Psoas muscle (tissue), 8 donors: ENCODE measurements around the gene NPY4R. TPM values are rescaled to one million over a fixed set of nuclear protein-coding genes. Genes with fewer than 3 reads are reported as not detected.
A peak's percentile ranks its signal among the peaks of the same experiment; 100 is the strongest.
"Not testable (repeated sequence)": the region's sequence is repeated elsewhere in the genome, so short reads cannot be mapped to it uniquely, and the experiment has no call there.

Source experiments
- ATAC-seq, 4 donors: fragments of 200-7000 bp; cut with Tn5 transposase; one replicate each; pipeline ENCODE4 v1.9.1; 2020; ENCODE audit warnings: moderate library complexity in 3 of 4, mild to moderate bottlenecking in 2 of 4
- DNase-seq, 2 donors: peaks; one replicate each; pipeline ENCODE4 v3.0.0-alpha.2; 2020
- H3K27ac ChIP-seq: fragments of 200-600 bp; one replicate; pipeline ENCODE4 v1.8.0; 2022
- H3K27me3 ChIP-seq, 3 donors: fragments of 200-600 bp in 1 of 3; one replicate each; pipeline versions ENCODE4 v1.6.1 to v1.8.0; 2013 to 2022; ENCODE audit warnings: low read length in 2 of 3, mild to moderate bottlenecking in 2 of 3, moderate library complexity in 1 of 3; ENCODE audit not compliant: insufficient read depth in 3 of 3
- H3K36me3 ChIP-seq, 2 donors: fragments of 200-600 bp in 1 of 2; one replicate each; pipeline versions ENCODE4 v1.6.1 to v1.8.0; 2013 to 2022; ENCODE audit warnings: low read depth in 1 of 2, mild to moderate bottlenecking in 1 of 2, moderate library complexity in 1 of 2; ENCODE audit not compliant: insufficient read depth in 1 of 2
- H3K4me1 ChIP-seq: fragments of 200-600 bp; one replicate; pipeline ENCODE4 v1.8.0; 2022
- H3K4me3 ChIP-seq: fragments of 200-600 bp; one replicate; pipeline ENCODE4 v1.8.0; 2022; ENCODE audit warnings: mild to moderate bottlenecking
- H3K9me3 ChIP-seq: fragments of 200-600 bp; one replicate; pipeline ENCODE4 v1.8.0; 2022
- WGBS, 3 donors: extraction: QIAGEN DNeasy Blood & Tissue Kit; methylation state at CpG; one replicate each; pipeline versions ENCODE4 v1.1.6 to v1.1.7; 2013; 5-methylcytosine and 5-hydroxymethylcytosine counted together
- intact Hi-C, 2 donors: fragments of 100-400 bp; cut with DNase I; formaldehyde crosslinking; loops; one replicate each; pipeline versions ENCODE4 v1.11.0 to v1.14.2; 2022
- polyA plus RNA-seq, 3 donors: library from polyadenylated mRNA; stranded (reverse); fragments of 200-250 nt; gene quantifications; one replicate each; pipeline ENCODE4 v1.2.3, GENCODE V29; 2013
- total RNA-seq, 4 donors: library from RNA; stranded (reverse); fragmentation: NEBNext Ultra II Directional in 2 of 4; extraction: Animal tissue kit (Norgen Biotek cat#: 25700) in 2 of 4; gene quantifications; one replicate each; pipeline versions ENCODE4 v1.2.1 to v1.2.4, GENCODE V29; 2021 to 2023
- donor health status: healthy with polysubstance abuse.
- donor health status: DM: no; HTN: no; CAD: no; lungs with moderate emphysema.
- donor health status: Bipolar disorder and iron deficiency.
- donor health status: healthy.
- donor health status: DM: yes; HTN: yes; CAD: no.
- donor health status: DM: no; HTN: no; CAD: no.
- donor health status: DM: no; HTN: no; CAD: no.
- donor health status: DM: yes; HTN: yes; CAD: no.

Gene NPY4R
- total and polyA plus RNA-seq, 7 donors = 0.04 TPM; not detected in 6

DNA sequence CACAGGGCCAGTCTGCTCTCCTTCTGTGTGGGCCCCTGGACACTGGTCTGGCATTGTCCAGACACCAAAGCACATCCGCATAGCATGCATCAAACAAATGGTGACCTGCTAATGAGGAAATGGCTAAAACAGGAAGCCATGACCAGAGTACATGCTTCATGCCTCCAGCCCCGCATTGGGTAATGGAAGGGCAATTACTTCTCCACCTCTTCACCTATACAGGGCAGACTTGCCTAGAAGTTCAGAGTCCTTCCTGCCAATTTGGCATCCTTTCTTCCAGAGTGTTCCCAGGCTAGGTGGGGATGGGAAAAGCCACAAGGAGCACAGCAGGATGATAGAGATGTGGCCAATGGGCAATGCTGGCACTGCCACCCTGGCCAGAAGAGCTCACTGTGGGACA is 32.1 kb upstream of the NPY4R start:
- H3K4me1 ChIP-seq, H3K9me3 ChIP-seq, H3K27ac ChIP-seq, H3K36me3 ChIP-seq, DNase-seq, H3K27me3 ChIP-seq, H3K4me3 ChIP-seq, ATAC-seq, intact Hi-C loops: not testable (repeated sequence)
- no CpG with 5 or more reads among the region's 2 CpGs for WGBS, 3 donors

DNA sequence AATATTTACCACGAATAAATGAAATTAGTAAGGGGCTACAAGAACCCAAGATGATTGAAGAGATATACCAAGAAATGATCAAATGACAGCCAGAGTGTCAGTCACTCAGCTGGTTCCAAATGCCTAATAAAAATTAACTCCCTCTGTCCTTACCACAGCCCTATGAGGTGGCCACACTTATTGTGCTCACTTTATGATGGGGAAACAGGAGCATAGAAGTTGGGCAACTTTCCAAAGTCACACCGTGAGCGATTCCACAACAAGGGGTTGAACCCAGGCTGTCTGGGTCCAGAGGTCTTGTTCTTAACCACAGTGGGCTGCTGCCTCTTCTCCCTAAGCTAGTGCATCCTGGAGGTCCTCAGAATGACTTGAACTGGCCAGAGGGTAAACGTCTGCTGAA is 31.6 kb upstream of the NPY4R start:
- ATAC-seq, H3K27ac ChIP-seq, intact Hi-C loops, DNase-seq, H3K27me3 ChIP-seq, H3K4me1 ChIP-seq, H3K4me3 ChIP-seq, H3K9me3 ChIP-seq, H3K36me3 ChIP-seq: not testable (repeated sequence)
- WGBS, 3 donors = no CpG with 5 or more reads among the region's 4 CpGs

DNA sequence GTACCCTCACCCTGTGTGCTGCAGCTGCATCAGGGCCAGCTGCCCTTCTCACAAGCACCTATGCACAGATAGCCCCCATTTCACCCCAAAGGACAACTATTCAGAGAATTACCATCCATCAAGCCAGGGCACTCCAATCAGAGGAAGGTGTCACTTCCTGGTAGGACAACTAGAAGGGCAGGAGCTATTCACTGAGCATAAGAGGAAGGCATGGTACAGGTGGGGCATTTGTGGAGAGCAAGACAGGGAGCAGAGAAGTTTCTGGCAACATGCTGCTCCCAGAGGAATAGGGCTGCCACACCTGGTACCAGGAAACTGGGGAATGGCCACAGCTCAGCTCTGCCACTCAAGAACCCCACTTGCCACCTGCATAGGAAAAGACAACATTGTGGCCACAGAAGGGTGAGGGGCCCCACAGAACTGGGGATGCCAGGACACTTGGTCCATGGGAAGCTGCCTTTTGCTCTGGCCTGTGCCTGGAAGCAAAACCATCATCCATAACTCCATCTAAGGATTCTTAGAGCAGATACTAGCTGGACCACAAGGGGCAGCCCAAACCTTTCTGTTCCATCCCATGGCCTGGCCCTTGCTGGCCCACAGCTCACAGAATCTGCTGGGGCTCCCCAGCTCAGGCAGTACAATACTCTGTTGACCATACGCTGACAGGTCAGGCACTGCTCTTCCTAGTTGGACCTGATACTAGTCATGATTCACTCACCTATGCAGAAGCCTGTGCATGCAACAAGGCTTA is 25.8 kb upstream of the NPY4R start:
- H3K4me3 ChIP-seq, H3K36me3 ChIP-seq, DNase-seq, H3K27me3 ChIP-seq, H3K27ac ChIP-seq, ATAC-seq, H3K4me1 ChIP-seq, H3K9me3 ChIP-seq, intact Hi-C loops: not testable (repeated sequence)
- 90% methylated on average over 1 of the region's 1 CpG; no CpG with 5 or more reads in 2 of the 3 donors for WGBS, 3 donors

DNA sequence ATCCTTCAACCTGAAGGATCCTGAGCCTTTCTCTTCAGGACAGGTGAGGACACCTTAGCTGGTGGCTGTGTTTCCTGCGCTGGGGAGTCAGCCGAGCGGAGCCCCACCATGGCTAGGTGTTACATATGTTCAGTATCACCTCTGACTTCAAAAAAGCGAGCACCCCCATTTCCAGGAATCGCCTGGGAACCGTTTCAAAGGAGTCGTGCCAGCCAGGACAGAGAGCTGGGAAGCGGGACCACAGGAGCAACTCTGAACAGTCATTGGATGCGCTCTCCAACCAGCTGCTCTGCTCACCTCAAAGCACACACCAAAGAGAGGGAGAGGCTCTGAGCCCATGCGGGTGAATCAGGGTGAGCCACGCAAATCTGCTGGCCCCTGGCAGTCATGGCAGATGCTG is 24.5 kb upstream of the NPY4R start:
- H3K27ac ChIP-seq, H3K9me3 ChIP-seq, H3K36me3 ChIP-seq, DNase-seq, intact Hi-C loops, H3K27me3 ChIP-seq, H3K4me1 ChIP-seq, ATAC-seq, H3K4me3 ChIP-seq: not testable (repeated sequence)
- 50 to 61% (median 53%) methylated on average over 9 of the region's 11 CpGs for WGBS, 3 donors

DNA sequence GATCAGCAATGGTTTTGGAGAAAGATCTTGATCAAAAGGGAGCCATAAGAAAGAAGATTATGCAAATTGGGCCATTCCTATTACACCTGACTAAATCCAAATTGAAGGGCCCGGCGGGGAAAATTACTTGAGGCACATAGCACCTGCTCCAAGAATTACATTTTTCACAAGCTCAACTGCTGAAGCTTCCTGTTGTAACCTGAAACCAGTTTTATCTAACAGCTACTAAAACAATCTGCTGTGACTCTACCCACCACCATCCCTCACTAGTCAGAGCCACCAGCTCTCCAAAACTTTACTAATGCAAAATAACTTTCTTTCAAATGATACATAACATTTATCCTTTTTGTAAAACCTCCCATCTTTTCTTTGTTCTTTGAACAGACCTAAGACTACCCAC is 20.7 kb upstream of the NPY4R start:
- DNase-seq, H3K9me3 ChIP-seq, H3K27me3 ChIP-seq, H3K4me1 ChIP-seq, ATAC-seq, H3K27ac ChIP-seq, H3K36me3 ChIP-seq, H3K4me3 ChIP-seq, intact Hi-C loops: not testable (repeated sequence)
- WGBS, 3 donors = no CpG with 5 or more reads among the region's 2 CpGs

DNA sequence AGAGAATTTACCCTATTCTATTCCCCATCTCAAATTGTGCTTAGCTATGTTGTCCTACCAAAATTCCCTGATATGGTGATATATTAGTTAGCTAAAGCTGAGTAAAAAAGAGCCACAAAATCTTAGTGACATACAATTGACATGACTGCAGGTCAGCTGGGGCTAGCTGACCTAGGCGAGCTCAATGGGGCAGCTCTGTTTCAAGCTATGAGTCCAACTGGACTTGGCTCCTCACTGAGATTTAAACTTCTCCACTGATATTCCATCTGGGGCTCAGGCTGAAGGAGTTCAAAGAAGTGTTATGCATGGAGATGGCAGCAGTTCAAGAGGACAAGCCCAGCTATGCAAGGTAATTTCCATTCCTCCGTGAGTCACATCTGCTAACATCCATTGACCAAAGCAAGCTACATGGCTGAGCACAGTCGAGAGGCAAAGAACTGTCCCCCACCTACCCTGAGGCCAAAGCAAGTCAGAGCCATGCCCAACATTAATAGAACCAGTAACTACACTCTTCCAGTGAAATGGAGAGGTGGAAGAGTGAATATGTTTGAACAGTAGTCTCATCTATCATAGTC is 9.1 kb upstream of the NPY4R start:
- ATAC-seq, H3K9me3 ChIP-seq, H3K36me3 ChIP-seq, H3K4me3 ChIP-seq, H3K27ac ChIP-seq, DNase-seq, intact Hi-C loops, H3K27me3 ChIP-seq, H3K4me1 ChIP-seq: not testable (repeated sequence)
- 61 to 88% (median 74%) methylated on average over 2 to 3 of the region's 3 CpGs for WGBS, 3 donors

DNA sequence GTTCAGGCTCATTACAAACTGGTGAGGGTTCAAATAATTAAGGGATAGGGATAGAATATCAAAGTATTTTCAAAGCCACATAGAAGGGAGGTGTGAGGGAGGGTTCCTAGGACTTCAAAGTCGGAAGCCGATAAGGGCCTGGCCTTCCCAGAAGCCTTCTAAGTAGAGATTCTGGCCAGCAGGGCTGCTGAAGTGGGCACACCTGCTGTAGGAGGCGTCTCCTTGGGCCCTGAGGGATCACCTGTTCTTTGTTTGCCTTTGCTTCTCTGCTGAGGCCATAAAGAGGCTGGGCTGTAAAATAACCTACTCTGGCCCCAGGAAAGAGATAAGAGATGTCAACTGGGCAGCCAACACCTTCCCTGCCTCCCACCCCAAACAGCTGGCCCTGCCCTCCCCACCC is 8.0 kb upstream of the NPY4R start:
- 52 to 81% (median 63%) methylated on average over 2 to 3 of the region's 3 CpGs for WGBS, 3 donors
- H3K4me3 ChIP-seq, H3K9me3 ChIP-seq, H3K27me3 ChIP-seq, H3K4me1 ChIP-seq, H3K36me3 ChIP-seq, ATAC-seq, DNase-seq, H3K27ac ChIP-seq, intact Hi-C loops: not testable (repeated sequence)

DNA sequence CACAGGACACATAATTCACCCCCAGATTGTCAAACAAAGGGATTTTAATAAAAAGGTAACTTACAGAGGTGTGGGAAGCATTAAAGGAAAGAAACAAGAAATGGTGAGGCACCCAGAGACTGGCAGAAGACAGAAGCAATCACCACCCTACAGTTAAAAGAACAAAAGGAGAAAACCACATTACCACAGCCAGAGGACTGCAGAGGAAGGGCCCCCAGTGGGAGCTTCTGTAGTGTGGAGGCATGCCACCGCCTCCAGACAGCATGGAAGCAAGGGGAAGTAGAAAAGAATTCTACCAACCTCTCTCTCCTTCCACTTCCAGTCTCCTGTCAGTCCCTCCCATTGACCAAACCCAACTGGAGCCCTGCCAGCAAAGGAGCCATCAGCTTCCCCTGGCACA is 4.4 kb upstream of the NPY4R start:
- H3K36me3 ChIP-seq, H3K4me1 ChIP-seq, DNase-seq, ATAC-seq, H3K4me3 ChIP-seq, H3K9me3 ChIP-seq, H3K27ac ChIP-seq, intact Hi-C loops, H3K27me3 ChIP-seq: not testable (repeated sequence)
- no CpG with 5 or more reads among the region's 1 CpG for WGBS, 3 donors

DNA sequence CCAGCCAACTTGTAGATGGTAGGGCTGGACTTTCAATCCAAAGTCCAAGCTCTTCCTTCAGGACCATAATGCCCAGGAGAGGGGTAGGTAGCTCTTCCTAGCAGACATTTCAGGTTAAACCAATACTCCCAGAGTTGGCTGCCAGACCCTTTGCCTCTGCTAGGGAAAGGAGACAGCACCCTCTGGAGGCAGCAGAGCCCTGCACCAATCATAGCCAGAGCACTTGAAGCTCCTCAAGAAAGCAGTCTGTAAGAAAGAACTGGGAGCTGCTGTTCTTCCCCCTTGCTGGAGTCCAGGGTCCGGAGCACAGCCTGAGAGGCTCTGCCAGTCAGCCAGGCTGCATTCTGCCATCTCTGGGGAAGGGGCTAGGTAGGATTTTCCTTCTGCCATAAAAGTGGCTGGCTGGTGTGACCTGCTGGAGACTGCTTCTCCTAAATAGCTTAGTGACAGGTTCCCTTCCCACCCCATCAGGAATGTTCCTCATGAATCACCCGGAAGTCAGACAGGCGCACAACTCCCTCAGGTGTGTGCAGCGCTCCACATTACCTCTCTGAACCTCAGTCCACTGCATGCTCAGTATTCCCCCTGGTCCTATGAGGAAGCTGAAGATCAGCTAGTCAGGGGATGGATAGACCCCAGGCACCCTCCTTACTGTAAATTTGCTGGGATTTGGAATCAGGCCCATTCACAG is 2.5 kb upstream of the NPY4R start:
- H3K9me3 ChIP-seq, H3K36me3 ChIP-seq, intact Hi-C loops, H3K4me1 ChIP-seq, H3K4me3 ChIP-seq, H3K27ac ChIP-seq, DNase-seq, H3K27me3 ChIP-seq: not testable (repeated sequence)
- WGBS, 3 donors = 20% methylated on average over 1 of the region's 4 CpGs; no CpG with 5 or more reads in 2 of the 3 donors
- ATAC-seq = peak in 1 of 4 donors; percentile 37

DNA sequence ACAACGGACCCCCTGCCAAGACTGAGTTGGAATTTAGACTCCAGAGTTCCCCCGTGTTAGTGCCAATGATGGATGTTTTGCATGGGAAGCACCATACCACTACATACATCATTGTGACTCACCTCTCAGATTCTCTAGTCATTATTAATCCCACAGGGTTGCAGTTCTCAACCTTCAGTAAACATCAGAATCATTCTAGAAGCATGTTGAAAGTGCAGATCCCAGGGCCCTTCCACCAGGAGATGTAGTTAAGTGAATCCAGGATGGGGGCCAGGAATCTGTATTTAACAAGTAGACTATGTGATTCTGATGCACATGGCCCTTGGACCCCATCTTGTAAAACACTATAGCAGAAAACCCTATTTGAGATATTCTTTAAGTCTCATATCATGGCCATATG is 2.1 kb downstream of the NPY4R start:
- H3K4me3 ChIP-seq, H3K36me3 ChIP-seq, H3K27ac ChIP-seq, H3K9me3 ChIP-seq, H3K27me3 ChIP-seq, DNase-seq, H3K4me1 ChIP-seq, intact Hi-C loops, ATAC-seq: not testable (repeated sequence)
- no CpG with 5 or more reads among the region's 2 CpGs for WGBS, 3 donors

DNA sequence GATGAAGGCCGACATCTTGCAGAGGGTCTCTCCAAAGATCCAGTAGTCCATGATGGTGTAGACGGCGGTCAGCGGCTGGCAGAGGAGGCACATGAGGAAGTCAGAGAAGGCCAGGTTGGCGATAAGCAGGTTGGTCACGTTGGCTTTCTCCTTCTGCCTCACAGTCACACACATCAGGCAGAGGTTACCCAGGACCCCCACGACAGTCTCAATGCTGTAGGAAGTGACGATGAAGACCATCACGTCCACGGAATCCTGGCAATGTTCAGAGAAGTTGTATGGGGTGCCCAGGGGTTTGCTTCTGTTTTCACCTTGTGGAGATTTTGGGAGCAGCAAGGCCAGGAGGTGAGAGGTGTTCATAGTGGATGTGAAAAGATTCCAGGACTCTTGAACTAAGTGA is 3.5 kb downstream of the NPY4R start:
- ATAC-seq, DNase-seq, H3K27me3 ChIP-seq, H3K9me3 ChIP-seq, H3K4me3 ChIP-seq, H3K27ac ChIP-seq, H3K4me1 ChIP-seq, intact Hi-C loops, H3K36me3 ChIP-seq: not testable (repeated sequence)
- 92 to 96% (median 94%) methylated on average over 6 of the region's 10 CpGs for WGBS, 3 donors
